Osteoblast (primary cell): ENCODE data around the gene SLC39A2. TPM values are rescaled to one million over a fixed set of nuclear protein-coding genes. Genes with fewer than 3 reads are reported as not detected.
"Not testable (repeated sequence)": the region's sequence is repeated elsewhere in the genome, so short reads cannot be mapped to it uniquely, and the experiment has no call there.

ENCODE experiments used
- DNase-seq: peaks from one replicate; pipeline ENCODE4 v3.0.0; 2011; ENCODE audit warnings: low spot score, mixed read lengths; ENCODE audit not compliant: insufficient read length; ENCODE audit errors: missing footprints
- H2AFZ ChIP-seq: 2 replicates; pipeline ENCODE4 v1.6.0; 2011; ENCODE audit warnings: mild to moderate bottlenecking, low read length
- H3K27ac ChIP-seq: 2 replicates; pipeline ENCODE4 v1.5.1; 2011; ENCODE audit warnings: mild to moderate bottlenecking, low read depth, low read length, moderate library complexity
- H3K27me3 ChIP-seq: 2 replicates; pipeline ENCODE4 v1.6.0; 2012; ENCODE audit warnings: mild to moderate bottlenecking, control low read depth, inconsistent platforms, low read length, moderate library complexity; ENCODE audit not compliant: insufficient read depth
- H3K36me3 ChIP-seq: 2 replicates; pipeline ENCODE4 v1.5.1; 2011; ENCODE audit warnings: mild to moderate bottlenecking, low read length, control low read depth, moderate library complexity; ENCODE audit not compliant: insufficient read depth
- H3K4me1 ChIP-seq: 2 replicates; pipeline ENCODE4 v1.5.1; 2011; ENCODE audit warnings: mild to moderate bottlenecking, low read length, control low read depth, moderate library complexity; ENCODE audit not compliant: insufficient read depth
- H3K4me2 ChIP-seq: 2 replicates; pipeline ENCODE4 v1.6.0; 2011; ENCODE audit warnings: mild to moderate bottlenecking, low read length; ENCODE audit not compliant: insufficient read depth
- H3K4me3 ChIP-seq: fragments of 200-600 bp; sonication (generic); 3 replicates; pipeline ENCODE4 v1.5.1; 2012; ENCODE audit warnings: mild to moderate bottlenecking, low read length, inconsistent platforms; ENCODE audit not compliant: insufficient read depth
- H3K79me2 ChIP-seq: 2 replicates; pipeline ENCODE4 v1.6.0; 2012; ENCODE audit warnings: mild to moderate bottlenecking, low read length, control low read depth, inconsistent platforms; ENCODE audit not compliant: insufficient read depth
- H3K9me3 ChIP-seq: 2 replicates; pipeline ENCODE4 v1.5.1; 2011; ENCODE audit warnings: low read depth, low read length, control low read depth
- H4K20me1 ChIP-seq: 2 replicates; pipeline ENCODE4 v1.6.0; 2012; ENCODE audit warnings: mild to moderate bottlenecking, low read length, control low read depth; ENCODE audit not compliant: insufficient read depth
- total RNA-seq: library from RNA; depleted of rRNA; stranded (reverse); fragments of >200 nt; gene quantifications from 2 replicates; pipeline ENCODE4 v1.2.3, GENCODE V29; 2012
- TF ChIP-seq, protein P1 (sequence below): IDR thresholded peaks from 2 replicates; pipeline ENCODE4 v1.5.1; 2011; ENCODE audit warnings: mild to moderate bottlenecking, low read depth, low read length, moderate library complexity; ENCODE audit errors: extremely low read depth

SLC39A2 gene
- total RNA-seq, 1 donor: 0.72 TPM

DNA sequence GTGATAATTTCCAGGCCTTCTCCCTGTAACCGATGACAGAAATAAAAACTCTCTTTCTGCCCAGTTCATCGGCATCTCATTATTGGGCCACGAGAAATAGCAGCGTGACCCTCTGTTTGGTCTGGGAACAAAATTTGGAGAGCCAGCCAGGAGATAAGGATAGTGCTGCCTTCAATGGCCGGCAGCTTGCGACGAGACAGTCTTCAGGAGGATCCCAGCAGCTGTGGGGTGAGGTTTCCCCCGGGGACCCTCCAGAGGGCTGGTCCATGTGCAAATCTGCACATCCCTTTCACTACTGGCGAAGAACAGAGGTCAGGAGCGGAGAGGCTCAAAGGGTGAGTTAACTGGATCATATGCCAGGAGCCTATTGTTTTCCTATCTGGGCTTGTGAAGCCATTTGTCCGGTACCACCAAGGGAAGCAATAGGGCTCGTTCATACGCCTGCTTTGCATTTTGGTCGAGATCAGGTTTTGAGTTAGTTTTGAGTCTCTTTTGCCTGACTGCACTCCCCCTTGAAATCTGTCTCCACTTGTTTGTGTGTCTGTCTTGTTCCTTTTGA, 4.8 kb downstream of the SLC39A2 start:
- H3K4me3 ChIP-seq: no peak overlapping the region
- no peaks in the 10 kb centered on the region for H4K20me1 ChIP-seq
- H3K4me1 ChIP-seq: no peaks in the 10 kb centered on the region
- H3K27ac ChIP-seq: no peak overlapping the region
- H2AFZ ChIP-seq: no peak overlapping the region
- H3K9me3 ChIP-seq: no peaks in the 10 kb centered on the region
- H3K36me3 ChIP-seq: no peaks in the 10 kb centered on the region
- no peaks in the 10 kb centered on the region for H3K27me3 ChIP-seq
- TF ChIP-seq, protein P1, sequence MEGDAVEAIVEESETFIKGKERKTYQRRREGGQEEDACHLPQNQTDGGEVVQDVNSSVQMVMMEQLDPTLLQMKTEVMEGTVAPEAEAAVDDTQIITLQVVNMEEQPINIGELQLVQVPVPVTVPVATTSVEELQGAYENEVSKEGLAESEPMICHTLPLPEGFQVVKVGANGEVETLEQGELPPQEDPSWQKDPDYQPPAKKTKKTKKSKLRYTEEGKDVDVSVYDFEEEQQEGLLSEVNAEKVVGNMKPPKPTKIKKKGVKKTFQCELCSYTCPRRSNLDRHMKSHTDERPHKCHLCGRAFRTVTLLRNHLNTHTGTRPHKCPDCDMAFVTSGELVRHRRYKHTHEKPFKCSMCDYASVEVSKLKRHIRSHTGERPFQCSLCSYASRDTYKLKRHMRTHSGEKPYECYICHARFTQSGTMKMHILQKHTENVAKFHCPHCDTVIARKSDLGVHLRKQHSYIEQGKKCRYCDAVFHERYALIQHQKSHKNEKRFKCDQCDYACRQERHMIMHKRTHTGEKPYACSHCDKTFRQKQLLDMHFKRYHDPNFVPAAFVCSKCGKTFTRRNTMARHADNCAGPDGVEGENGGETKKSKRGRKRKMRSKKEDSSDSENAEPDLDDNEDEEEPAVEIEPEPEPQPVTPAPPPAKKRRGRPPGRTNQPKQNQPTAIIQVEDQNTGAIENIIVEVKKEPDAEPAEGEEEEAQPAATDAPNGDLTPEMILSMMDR: no peak
- H3K79me2 ChIP-seq: no peaks in the 10 kb centered on the region
- no peak overlapping the region for H3K4me2 ChIP-seq
- DNase-seq: no peak

GRCh38 chr14:21009721-21010120, 10.6 kb downstream of the SLC39A2 start:
- H3K36me3 ChIP-seq, H3K4me3 ChIP-seq, H4K20me1 ChIP-seq, DNase-seq, H3K79me2 ChIP-seq, H3K27ac ChIP-seq, H3K4me2 ChIP-seq, H3K4me1 ChIP-seq, H2AFZ ChIP-seq, H3K9me3 ChIP-seq: not testable (repeated sequence)
- H3K27me3 ChIP-seq: peaks cover 17% of the 10 kb centered on the region

- TF ChIP-seq, protein P1: no peak
- no peaks in the 10 kb centered on the region for H3K9me3 ChIP-seq
- no peak for DNase-seq
- H4K20me1 ChIP-seq: no peaks in the 10 kb centered on the region
- H3K4me2 ChIP-seq: no peak overlapping the region
- no peaks in the 10 kb centered on the region for H3K79me2 ChIP-seq
- no peaks in the 10 kb centered on the region for H3K4me1 ChIP-seq
- no peak overlapping the region for H3K27ac ChIP-seq
- no peaks in the 10 kb centered on the region for H3K36me3 ChIP-seq
- H3K27me3 ChIP-seq: peaks cover 20% of the 10 kb centered on the region
- H3K4me3 ChIP-seq: no peak overlapping the region
- no peak overlapping the region for H2AFZ ChIP-seq
These were observed 12.0 kb downstream of the SLC39A2 start for GRCh38 chr14:21011136-21011535.

- H3K4me1 ChIP-seq: no peaks in the 10 kb centered on the region
- H3K27me3 ChIP-seq: peaks cover 20% of the 10 kb centered on the region
- H3K4me2 ChIP-seq: no peak overlapping the region
- H3K4me3 ChIP-seq: no peak overlapping the region
- H3K9me3 ChIP-seq: no peaks in the 10 kb centered on the region
- H3K36me3 ChIP-seq: no peaks in the 10 kb centered on the region
- H3K79me2 ChIP-seq: no peaks in the 10 kb centered on the region
- H4K20me1 ChIP-seq: no peaks in the 10 kb centered on the region
- DNase-seq: peak; percentile 78
- TF ChIP-seq, protein P1: peak; percentile 89
- H3K27ac ChIP-seq: no peak overlapping the region
- H2AFZ ChIP-seq: no peak overlapping the region
These were observed 15.7 kb downstream of the SLC39A2 start for GRCh38 chr14:21014761-21015190.
